Measurements from ENCODE around the gene CAP1.
"Not testable (repeated sequence)": the region's sequence is repeated elsewhere in the genome, so short reads cannot be mapped to it uniquely, and the experiment has no call there.

Gene CAP1

DNA sequence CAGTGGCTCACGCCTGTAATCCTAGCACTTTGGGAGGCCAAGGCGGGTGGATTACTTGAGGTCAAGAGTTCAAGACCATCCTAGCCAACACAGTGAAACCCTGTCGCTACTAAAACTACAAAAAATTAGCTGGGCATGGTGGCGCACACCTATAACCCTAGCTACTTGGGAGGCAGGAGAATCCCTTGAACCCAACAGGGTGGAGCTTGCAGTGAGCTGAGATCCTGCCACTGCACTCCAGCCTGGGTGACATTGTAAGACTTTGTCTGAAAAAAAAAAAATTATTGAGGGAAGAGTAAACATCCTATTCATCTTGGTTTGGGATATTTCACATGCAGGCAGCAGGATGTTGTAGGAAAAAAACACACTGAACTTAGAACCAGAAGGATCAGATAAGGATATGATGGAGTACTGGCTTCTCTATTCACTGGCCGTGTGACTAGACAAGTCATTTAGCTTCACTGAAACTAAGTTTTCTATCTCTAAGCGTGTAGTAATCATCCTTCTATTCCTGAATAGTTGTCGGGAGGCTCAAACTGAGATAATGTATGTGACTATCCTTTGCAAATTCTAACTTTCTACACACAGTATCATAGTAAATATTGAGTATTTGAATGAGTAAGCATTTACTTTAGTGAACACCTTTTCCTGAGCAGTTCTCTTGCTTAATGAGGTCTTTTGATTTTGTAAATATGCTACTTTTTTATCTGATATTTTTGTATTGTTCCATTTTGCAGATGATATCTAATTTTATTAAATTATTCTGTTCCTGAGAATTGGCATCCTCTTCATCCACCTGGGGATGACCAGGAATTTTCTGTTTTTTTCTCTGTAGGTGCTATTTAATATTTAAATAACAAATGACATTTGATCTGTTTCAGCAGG lies 18.2 kb downstream of the CAP1 start:
- DNase-seq (ENCODE audit: low spot score) = no peak

DNA sequence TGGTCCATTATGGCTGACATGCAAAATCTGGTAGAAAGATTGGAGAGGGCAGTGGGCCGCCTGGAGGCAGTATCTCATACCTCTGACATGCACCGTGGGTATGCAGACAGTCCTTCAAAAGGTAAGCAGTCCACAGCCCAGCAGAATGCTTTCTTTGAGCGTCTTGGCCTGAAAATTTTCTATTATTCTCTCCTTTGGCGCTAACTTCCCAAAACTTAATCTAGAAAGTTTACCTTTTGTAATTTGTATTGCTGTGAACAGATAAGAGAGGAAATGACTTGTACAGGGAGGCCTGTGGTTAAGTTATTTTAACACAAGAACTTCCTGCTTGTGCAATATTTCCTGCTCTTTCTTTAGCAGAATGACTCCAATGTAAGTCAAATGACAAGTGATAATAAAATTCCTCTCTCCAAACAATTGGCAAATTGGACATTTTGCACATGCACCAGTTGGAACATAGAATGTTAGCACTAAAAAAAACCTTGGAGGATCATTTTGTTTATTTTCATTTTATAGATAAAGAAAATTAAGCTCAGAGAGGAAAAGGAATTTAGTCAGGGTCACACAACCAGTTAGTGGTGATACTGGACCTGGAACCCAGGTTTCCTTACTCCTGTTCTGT lies 18.9 kb downstream of the CAP1 start:
- peak; percentile 18 for DNase-seq (ENCODE audit: low spot score)

DNA sequence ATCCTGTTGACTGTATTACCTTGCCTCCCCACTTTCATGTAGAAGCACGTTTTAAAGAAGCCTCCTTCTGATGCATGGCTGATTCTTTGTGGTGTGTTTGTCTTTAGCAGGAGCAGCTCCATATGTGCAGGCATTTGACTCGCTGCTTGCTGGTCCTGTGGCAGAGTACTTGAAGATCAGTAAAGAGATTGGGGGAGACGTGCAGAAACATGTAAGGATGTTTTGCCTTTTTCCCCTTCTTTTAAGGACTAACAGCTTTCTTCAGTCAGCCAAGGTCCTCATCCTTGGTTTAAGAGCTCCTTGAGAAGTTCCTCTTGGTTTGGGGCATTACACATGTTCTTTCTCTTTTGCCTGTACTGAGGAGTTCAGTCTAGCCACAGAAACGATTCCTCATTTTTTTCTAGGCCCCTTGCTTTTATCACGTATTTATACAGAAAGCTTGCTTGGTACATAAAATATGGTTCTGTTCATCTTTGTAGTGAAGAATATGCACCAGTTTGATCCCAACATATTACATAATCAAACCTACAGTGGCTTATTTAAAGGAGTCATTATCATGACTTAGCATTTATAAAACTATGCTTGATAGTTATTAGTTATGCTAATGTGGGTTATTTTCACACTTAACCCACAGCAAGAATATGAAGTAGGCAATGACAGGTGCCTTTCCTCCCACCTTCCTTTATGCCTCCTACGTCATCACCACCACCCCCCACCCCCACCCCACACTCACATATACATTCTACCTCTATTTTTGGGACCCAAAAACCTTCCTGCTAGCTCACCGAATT lies 19.6 kb downstream of the CAP1 start:
- no peak for DNase-seq (ENCODE audit: low spot score)

DNA sequence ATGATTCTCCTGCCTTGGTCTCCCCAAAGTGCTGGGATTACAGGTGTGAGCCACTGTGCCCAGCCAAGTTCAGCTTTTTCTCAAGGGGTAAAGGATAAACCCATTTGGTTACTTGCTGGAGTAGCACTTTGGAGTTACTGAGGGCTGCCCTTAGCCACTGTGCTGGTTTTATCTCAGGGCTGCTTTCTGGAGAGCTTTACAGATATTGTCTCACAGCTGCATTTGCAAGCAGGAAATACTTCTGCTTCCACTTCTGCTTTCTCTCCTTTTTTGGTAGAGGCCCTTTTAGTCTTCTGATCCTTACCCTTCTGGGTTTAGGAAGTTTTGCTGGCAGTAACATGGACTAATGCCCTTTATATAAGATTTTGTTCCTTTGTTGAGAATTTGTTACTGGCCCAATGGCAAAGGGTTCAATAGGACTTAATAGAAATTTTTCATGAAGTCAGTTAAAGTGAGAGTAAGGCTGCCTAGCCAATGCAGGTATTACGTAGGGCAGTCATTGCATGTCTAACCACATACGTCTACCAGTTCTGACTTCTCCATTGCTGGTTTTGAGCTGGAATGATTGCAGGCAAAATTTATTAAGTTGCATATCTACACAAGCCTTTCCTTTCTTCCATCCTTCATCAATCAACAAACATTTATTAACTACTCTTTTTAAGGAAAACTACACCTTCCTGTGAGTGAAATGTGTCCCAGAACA lies 24.4 kb downstream of the CAP1 start:
- no peak for DNase-seq (ENCODE audit: low spot score)

DNA sequence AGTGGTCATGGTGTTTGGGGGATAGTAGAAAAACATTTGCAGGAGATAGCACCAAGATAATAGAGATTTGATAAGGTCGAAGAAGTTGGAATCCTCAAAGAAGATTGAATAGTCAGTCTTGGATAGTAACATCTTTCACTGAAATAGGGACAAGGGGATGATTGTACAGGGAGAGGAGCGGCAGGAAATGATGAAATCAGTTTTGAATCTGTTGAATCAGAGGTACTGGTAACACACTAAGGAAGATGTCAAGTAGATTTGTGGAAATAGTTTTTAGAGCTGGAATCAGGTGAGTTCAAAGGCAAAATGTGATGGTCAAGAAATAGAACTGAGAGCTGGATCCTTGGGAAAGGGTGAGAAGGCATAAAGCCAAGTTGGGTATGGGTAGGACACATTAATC lies 26.5 kb downstream of the CAP1 start:
- no peak for DNase-seq (ENCODE audit: low spot score)

DNA sequence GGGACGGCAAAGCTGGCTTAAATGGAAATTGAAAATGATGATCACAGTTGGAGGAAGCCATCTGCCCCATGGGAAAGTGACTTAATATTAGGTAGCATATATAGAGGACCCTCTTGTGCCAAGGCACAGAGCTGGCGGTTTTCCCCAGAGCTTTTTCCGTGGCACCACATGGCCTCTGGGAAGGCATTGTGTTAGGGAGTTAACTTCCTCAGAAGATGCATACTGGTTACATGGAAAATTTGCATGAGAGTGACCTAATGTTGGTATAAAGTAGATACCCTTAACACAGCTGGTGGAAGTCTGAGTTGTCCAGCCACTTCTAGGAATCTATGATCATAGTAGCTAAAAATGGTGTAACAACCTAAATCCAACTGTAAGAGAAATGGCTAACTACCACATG lies 27.3 kb downstream of the CAP1 start:
- no peak for DNase-seq (ENCODE audit: low spot score)

DNA sequence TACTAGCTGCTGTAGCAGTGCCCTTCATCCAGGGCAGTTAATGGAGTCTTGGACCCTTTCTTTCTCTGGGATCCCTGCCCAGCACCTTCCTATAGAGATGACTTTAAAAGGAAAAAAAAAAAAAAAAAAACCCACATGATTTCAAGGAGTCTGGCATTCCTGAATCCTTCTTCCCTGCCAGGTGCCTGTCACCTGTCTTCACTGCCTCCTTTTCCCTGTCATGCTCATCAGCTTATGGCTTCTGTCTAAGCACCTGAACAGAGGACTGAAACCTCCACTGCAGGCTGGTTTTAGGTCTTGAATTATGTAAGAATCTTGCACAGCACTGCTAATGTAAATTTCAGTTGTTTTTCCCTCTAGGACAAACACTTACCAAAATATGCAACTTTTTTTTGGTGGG lies 31.6 kb downstream of the CAP1 start:
- DNase-seq (ENCODE audit: low spot score) = no peak

DNA sequence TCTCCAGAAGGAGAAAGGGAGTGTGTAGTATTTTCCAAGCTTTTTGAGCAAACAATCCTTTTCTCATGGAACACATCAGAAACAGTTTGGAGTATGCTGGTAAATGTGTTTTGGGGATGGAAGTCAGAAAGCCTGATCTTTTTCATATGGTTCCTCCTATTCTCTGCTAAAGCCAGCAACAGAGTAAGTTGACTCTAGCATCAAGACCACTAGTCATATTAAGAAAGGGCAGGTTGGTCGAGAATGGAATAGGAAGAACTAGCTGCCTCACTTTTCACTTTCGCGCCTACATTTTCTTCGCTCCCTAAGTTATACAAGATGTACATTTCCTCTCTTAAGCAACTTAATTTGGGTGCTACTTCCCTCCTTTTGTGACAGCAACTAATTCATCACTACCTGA lies 32.5 kb downstream of the CAP1 start:
- no peak for DNase-seq (ENCODE audit: low spot score)

DNA sequence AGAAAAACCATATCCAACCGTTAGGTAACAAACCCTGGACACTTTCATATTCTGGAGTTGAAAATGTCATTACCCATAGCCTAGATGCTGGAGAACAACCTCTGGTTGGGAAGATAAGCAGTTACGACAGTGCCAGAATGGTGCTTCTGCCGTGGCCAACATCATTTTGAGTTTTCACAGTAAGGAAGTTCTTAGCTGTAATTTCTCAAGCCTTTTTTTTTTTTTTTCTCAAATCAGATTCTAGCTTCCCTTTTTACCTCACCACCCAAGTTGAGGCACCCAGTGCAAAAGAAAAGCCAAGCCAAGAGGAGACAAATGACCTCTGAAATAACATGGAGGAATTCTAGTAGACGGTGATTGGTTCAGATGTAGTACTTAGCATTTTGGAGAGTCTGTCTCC lies 34.7 kb downstream of the CAP1 start:
- no peak for DNase-seq (ENCODE audit: low spot score)

DNA sequence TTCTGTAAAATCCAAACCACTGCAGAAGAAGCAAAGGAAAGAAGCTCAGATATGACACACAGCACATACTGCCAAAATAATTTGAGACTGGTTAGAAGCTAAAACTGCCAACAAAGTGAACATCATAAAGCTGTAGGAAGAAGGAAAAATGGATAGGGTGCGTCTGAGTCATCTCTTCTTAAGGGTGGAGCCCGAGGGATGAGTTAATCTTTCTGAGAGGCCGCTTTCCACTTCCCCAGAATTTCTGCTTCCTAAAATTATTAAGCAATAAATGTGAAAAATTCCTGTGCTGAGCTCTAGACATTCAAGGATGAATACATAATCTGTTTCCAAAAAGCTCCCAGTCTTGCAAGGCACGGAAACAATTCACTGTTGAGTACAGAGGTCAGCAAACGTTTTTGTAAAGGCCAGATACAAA lies 36.4 kb downstream of the CAP1 start:
- DNase-seq (ENCODE audit: low spot score) = peak; percentile 78

DNA sequence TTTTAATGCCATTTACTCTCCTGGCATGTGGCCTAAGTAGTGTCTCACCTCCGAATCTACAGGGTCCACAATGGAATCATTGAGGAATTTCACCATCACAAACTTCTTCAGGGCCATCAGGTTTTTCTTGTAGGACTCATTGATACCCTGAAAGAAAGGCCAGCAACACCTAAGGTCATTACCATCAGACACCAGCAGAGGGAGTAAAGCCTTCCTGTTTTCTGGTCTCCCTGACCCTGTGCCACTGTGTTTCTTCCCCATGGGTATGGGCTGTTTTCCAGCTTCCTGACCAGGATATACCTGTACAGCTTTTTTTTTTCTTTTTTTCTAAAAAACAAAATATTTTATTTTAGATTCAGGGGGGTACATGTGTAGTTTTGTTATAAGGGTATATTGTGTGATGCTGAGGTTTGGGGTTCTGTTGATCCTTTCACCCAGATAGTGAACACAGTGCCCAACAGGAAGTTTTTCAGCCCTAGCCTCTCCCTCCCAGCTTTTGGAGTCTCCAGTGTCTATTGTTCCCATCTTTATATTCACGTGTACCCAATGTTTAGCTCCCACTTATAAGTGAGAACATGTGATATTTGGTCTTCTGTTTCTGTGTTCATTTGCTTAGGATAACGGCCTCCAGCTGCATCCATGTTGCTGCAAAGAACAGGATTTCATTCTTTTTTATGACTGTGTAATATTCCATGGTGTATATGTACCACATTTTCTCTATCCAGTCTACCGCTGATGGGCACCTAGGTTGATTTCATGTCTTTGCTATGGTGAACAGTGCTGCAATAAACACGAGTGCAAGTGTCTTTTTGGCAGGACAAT lies 38.2 kb downstream of the CAP1 start:
- DNase-seq (ENCODE audit: low spot score) = peak; percentile 65

DNA sequence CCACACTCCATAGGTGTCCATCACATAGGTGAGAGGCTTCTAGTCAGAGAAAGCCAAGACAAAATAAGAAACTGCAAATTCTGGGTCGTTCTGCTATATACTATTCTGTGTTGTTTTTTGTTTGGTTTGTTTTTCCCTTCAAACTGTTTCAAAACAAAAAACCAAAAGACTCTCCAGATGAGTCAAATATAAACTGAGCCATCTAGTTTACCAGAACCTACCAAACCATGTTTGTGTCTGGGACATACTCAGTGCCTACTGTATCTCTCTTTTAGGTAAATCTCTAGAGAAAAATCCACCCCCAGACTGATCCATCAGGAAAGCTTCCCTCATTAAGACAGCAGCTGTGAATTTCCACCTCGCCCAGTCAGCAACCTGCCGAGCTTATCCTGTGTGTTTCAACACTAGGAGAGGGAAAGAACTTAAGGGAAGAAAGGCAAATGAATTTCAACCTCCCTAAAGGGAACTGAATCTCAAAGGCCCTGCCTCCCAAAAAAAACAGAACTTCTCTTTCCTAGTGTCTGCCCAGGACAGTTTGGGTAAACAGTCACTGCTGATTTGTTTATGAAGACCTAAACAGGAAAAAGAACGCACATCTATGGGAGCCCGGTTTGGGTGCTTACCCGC lies 39.4 kb downstream of the CAP1 start:
- DNase-seq (ENCODE audit: low spot score) = no peak

DNA sequence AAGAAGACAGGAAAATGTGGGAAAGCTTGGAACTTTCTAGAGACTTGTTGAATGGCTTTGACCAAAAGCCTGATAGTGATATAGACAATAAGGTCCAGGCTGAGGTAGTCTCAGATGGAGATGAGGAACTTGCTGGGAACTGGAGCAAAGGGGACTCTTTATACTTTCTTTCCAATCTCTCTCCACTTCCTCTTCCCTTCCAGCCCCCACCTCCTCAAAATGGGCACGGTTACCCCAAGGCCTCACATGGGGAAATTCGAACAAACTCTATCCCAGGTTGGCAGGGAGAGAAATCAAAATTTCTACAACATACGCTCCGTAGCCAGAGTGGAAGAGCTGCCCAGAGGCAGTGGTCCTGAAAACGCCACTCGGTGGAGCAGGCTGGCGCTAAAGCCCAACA lies 41.3 kb downstream of the CAP1 start:
- DNase-seq (ENCODE audit: low spot score) = no peak

DNA sequence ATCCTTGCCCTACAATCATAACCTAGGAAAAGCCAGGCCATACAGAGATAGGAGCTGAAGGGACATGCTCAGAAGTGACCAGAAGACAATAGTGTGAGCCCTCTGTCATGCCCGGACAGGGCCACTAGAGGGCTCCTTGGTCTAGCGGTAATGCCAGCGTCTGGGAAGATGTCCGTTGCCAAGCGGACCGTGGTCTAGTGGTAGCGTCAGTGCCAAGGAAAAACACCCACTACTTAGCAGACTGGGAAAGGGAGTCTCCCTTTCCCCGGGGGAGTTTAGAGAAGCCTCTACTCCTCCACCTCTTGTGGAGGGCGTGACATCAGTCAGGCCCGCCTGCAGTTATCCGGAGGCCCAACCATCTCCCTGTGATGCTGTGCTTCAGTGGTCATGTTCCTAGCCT lies 44.2 kb downstream of the CAP1 start:
- DNase-seq (ENCODE audit: low spot score) = not testable (repeated sequence)

DNA sequence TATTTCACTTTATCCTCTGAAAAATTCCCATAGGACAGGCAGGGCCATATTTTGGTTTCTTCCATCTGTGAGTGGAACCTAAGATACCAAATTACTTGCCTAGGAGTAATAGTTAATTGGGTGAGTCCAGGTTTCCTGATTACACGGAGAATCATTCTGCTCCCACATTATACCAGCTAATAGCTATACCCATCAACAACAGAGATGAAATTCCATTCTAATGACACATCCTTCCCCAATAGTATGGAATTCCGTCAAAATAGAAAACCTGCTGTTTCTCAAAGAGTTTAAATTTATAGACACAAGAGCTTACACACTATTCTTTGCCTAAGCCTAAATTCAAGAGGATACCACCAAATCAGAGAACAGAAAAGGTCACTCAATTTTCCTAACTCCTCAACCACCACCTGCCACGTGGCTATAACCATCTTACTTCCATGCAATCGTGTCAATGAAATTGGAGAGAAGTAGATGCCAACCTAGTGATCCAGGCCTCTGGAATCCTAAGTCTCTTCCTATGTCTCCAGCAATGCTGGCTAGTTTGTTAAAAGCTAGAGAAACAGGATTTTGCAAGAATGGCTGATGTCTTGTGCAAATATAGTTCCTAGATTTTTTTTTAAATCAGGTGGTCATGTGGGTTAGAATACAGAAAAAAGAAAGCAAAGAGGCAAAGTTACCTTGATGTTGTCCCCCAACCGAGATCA lies 50.3 kb downstream of the CAP1 start:
- DNase-seq (ENCODE audit: low spot score) = no peak

DNA sequence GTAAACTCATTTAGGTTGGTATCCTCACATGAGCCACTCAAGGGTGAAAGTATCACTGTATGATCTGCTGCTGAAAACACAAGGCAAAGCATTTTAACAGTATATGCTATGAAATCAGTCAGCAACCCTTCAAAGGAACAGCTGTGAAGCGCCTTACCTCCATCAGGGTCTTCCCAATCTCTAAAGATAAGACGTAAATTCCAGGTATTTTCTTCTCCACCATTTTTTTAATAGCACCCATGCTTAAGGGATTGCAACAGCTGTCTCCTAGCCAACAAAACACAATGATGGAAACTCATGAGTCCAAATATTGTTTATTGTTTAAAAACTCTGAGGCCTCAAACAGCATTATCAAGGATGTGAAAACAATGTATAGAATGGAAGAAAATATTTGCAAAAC lies 51.7 kb downstream of the CAP1 start:
- DNase-seq (ENCODE audit: low spot score) = no peak

DNA sequence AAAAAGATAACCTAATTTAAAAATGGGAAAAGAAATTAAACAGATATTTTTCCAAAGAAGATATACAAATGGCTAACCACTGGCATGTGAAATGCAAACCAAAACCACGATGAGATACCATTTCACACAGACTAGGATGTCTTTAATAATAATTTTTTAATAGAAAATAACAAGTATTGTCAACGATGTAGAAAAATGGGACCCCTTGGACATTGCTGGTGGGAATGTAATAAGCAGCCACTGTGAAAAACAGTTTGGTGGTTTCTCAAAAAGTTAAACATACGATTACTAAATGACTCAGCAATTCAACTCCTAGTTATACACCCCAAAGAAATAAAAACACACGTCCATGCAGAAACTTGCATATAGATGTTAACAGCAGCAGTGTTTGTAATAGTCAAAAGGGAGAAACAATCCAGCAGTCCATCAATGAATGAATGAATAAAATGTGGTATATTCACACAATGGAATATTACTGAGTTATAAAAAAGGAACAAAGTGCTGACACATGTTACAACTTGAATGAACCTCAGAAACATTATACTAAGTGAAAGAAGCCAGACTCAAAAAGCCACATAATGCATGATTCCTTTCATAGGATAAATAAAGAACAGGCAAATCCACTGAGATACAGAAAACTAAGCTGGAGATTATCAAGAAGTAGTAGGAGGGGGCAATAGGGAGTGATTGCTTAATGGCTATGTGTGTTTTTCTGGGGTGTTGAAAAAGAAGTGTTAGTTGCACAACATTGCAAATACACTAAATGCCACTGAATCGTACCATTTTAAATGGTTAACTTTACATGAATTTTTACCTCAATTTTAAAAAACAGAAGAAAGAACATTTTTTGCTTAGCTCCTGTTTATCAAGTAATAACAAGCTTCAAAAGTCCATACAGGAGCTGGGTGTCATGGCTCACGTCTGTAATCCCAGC lies 52.4 kb downstream of the CAP1 start:
- no peak for DNase-seq (ENCODE audit: low spot score)

DNA sequence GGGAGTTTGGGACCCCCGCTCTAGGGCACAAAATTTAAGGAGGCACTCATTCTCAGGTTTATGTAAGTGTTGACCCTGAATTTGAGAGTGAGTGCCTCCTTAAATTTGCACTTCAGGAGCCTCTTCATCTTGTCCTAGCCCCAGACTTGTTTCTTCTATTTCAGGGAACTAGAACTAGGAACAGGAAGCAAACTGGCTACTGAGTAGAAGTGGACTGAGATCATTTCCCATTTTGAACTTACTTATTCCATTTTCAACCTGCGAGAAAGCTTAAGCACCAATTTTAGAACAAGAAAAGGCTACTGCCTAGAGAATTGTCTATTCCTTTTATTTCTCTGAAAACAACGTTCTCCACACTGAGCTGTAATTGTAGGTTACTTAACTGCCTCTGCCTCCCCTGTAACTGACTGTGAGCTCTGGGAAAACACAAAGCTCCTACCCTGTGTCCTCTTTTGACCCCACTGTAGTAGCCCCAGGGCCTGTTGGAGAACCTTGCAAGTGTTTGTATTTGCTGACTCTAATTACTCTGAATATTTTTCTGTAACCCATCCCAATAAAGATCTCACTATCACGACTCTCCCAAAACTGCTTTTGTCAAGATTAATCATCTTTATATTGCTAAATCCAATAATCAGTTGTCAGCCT lies 54.1 kb downstream of the CAP1 start:
- no peak for DNase-seq (ENCODE audit: low spot score)

DNA sequence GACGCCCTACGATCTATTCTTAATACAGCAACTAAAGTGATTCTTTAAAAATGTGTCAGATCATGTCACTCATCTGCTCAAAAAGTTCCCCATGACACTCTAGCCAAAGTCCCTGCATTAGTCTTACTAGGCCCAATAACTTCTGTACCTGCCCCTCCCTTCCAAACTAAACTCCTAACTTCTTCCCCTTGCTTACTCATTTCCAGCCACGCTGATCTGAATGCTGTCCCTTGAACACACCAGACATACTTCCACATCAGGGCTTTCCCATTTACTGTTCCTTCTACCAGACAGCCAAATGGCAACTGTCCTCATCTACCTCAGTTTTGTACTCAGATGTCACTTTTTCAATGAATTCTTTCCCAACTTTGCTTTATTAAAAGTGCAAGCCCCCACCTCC lies 55.3 kb downstream of the CAP1 start:
- no peak for DNase-seq (ENCODE audit: low spot score)
